Suprapubic skin (tissue), 4 donors: ENCODE results near the gene ESX1. TPM values are rescaled to one million over a fixed set of nuclear protein-coding genes. Genes with fewer than 3 reads are reported as not detected.
A peak's percentile ranks its signal among the peaks of the same experiment; 100 is the strongest.

ENCODE experiments used
- DNase-seq, 2 donors: peaks; one replicate each; pipeline ENCODE4 v3.0.0-alpha.2; 2019; ENCODE audit warnings: low spot score in 2 of 2
- H3K27ac ChIP-seq: fragments of 200-600 bp; sonication (generic); one replicate; pipeline ENCODE4 v1.5.1; 2019
- H3K27me3 ChIP-seq: fragments of 200-600 bp; sonication (generic); one replicate; pipeline ENCODE4 v1.5.1; 2019
- H3K36me3 ChIP-seq: fragments of 200-600 bp; sonication (generic); one replicate; pipeline ENCODE4 v1.5.1; 2019
- H3K4me1 ChIP-seq: fragments of 200-600 bp; sonication (generic); one replicate; pipeline ENCODE4 v1.5.1; 2019
- H3K4me3 ChIP-seq: fragments of 200-600 bp; sonication (generic); one replicate; pipeline ENCODE4 v1.5.1; 2019; ENCODE audit warnings: mild to moderate bottlenecking
- H3K9me3 ChIP-seq: fragments of 200-600 bp; sonication (generic); one replicate; pipeline ENCODE4 v1.5.1; 2019
- CTCF ChIP-seq, 2 donors: fragments of 200-600 bp in 1 of 2; fragments of 450-650 bp in 1 of 2; sonication (generic) in 1 of 2; IDR thresholded peaks; one replicate each; pipeline ENCODE4 v1.5.1; 2016 to 2019; ENCODE audit warnings: antibody characterized with exemption in 2 of 2, mild to moderate bottlenecking in 1 of 2, moderate library complexity in 1 of 2
- EP300 ChIP-seq: sonication (generic); formaldehyde crosslinking; IDR thresholded peaks from one replicate; pipeline ENCODE4 v1.6.1; 2017; ENCODE audit warnings: antibody characterized with exemption
- POLR2A ChIP-seq, 2 donors: fragments of 450-650 bp; IDR thresholded peaks; one replicate each; pipeline ENCODE4 v1.6.1; 2017; ENCODE audit warnings: antibody characterized with exemption in 2 of 2, mild to moderate bottlenecking in 2 of 2, moderate library complexity in 2 of 2
- POLR2AphosphoS5 ChIP-seq, 3 donors: sonication (generic); formaldehyde crosslinking; IDR thresholded peaks; one replicate each; pipeline ENCODE4 v1.6.1; 2017; ENCODE audit warnings: antibody characterized with exemption in 3 of 3
- WGBS: methylation state at CpG from one replicate; pipeline ENCODE4 v1.1.5; 2018; 5-methylcytosine and 5-hydroxymethylcytosine counted together
- total RNA-seq, 4 donors: library from RNA; depleted of rRNA; stranded (reverse); fragments of >200 nt; gene quantifications; one replicate each; pipeline ENCODE4 v1.1.0, GENCODE V29; 2016

The ESX1 gene
- total RNA-seq = not detected

- DNase-seq = no peak
- peak within 1 kb of the TSS; percentile 33 for H3K4me3 ChIP-seq
- WGBS = 52% methylated on average over 24 of the region's 56 CpGs
- no peaks in the 10 kb centered on the region for H3K36me3 ChIP-seq
- H3K4me1 ChIP-seq = peaks cover 13% of the 10 kb centered on the region
- no peaks in the 10 kb centered on the region for H3K9me3 ChIP-seq
- H3K27ac ChIP-seq = no peak within 1 kb of the TSS
- TF ChIP-seq POLR2A (IDR thresholded peaks at IDR 0.05) (no peak), CTCF (IDR thresholded peaks at IDR 0.05) (no peak), EP300 (no peak), POLR2AphosphoS5 (IDR thresholded peaks at IDR 0.05) (no peak)
- H3K27me3 ChIP-seq = peaks cover 29% of the 10 kb centered on the region
Observed at GRCh38 chrX:104254442-104255115, at the start of gene ESX1. Gene ESX1, minus strand, starts transcription at chrX:104254933. Its CDS starts 84 bp downstream, at chrX:104254849.

GRCh38 chrX:104295636-104296035 is 40.9 kb upstream of the ESX1 start:
- H3K4me3 ChIP-seq = no peak overlapping the region
- 80% methylated on average over 1 of the region's 1 CpG for WGBS
- H3K4me1 ChIP-seq = no peaks in the 10 kb centered on the region
- no peaks in the 10 kb centered on the region for H3K36me3 ChIP-seq
- TF ChIP-seq POLR2A (IDR thresholded peaks at IDR 0.05) = no peak
- no peak for TF ChIP-seq POLR2AphosphoS5 (IDR thresholded peaks at IDR 0.05)
- no peak for TF ChIP-seq CTCF (IDR thresholded peaks at IDR 0.05)
- no peak for TF ChIP-seq EP300
- H3K27me3 ChIP-seq = no peaks in the 10 kb centered on the region
- no peak overlapping the region for H3K27ac ChIP-seq
- no peak for DNase-seq
- H3K9me3 ChIP-seq = no peaks in the 10 kb centered on the region

DNA sequence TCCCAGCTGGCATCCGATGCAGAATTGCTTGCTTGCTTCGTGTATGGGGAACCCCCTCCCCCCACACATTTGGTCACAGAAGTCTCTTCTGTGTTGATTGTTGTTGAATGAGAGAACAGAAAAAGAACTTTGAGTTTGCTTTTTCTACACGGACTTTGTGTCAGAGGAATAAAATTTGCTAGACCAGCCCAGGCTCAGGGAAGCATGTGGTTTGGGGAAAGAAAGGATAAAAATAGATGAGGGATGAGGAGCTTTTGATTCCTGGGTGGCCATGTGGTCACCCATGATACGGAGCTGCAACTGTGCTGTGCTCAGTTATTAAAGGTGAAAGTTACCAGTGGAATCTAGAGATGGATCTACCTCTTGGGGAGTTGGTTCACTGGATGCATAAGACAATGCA is 34.2 kb upstream of the ESX1 start:
- DNase-seq = no peak
- Histone ChIP-seq H3K36me3 (no peaks in the 10 kb centered on the region), H3K4me3 (no peak overlapping the region), H3K27me3 (no peaks in the 10 kb centered on the region), H3K9me3 (no peaks in the 10 kb centered on the region), H3K27ac (no peak overlapping the region), H3K4me1 (no peaks in the 10 kb centered on the region)
- 47% methylated on average over 4 of the region's 4 CpGs for WGBS
- no peak for TF ChIP-seq POLR2AphosphoS5 (IDR thresholded peaks at IDR 0.05)
- no peak for TF ChIP-seq CTCF (IDR thresholded peaks at IDR 0.05)
- TF ChIP-seq EP300 = no peak

DNA sequence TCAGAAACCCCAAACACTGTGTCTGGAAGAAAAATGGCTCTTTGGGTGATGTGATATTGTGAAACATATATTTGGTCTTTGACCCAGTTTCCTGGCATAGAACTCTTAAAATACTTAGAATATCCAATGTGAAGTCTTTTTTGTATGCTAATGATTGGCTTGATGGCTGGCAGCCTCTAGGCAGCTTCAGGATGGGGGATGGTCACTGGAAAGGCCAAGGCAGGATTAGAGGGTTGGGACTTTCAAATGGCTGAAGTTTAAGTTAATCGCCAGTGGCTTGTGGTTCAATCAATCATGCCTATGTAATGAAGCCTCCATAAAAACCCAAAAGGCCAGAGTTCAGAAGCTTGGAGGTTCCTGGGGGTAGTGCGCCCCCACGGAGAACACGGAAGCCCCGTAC is 33.5 kb upstream of the ESX1 start:
- H3K27me3 ChIP-seq = no peaks in the 10 kb centered on the region
- TF ChIP-seq EP300 (no peak), POLR2AphosphoS5 (IDR thresholded peaks at IDR 0.05) (no peak), CTCF (IDR thresholded peaks at IDR 0.05) (no peak), POLR2A (IDR thresholded peaks at IDR 0.05) (no peak)
- WGBS = 48% methylated on average over 5 of the region's 5 CpGs
- H3K4me1 ChIP-seq = no peaks in the 10 kb centered on the region
- H3K9me3 ChIP-seq = no peaks in the 10 kb centered on the region
- H3K36me3 ChIP-seq = no peaks in the 10 kb centered on the region
- no peak for DNase-seq
- H3K27ac ChIP-seq = no peak overlapping the region
- no peak overlapping the region for H3K4me3 ChIP-seq

GRCh38 chrX:104285201-104285600 is 30.5 kb upstream of the ESX1 start:
- Histone ChIP-seq H3K4me1 (no peaks in the 10 kb centered on the region), H3K36me3 (no peaks in the 10 kb centered on the region), H3K4me3 (no peak overlapping the region), H3K27me3 (no peaks in the 10 kb centered on the region), H3K9me3 (no peaks in the 10 kb centered on the region), H3K27ac (no peak overlapping the region)
- 84% methylated on average over 4 of the region's 4 CpGs for WGBS
- TF ChIP-seq CTCF (IDR thresholded peaks at IDR 0.05) = no peak
- no peak for TF ChIP-seq POLR2A (IDR thresholded peaks at IDR 0.05)
- no peak for TF ChIP-seq EP300
- no peak for TF ChIP-seq POLR2AphosphoS5 (IDR thresholded peaks at IDR 0.05)
- no peak for DNase-seq
